ENCODE data around the gene C12orf57. TPM values are rescaled to one million over a fixed set of nuclear protein-coding genes. Genes with fewer than 3 reads are reported as not detected.

Gene C12orf57
- polyA plus RNA-seq, result 313 and 357 TPM in 2 replicates

GRCh38 chr12:6943722-6944380 lies at the start of gene C12orf57, which contains the start of gene RNU7-1:
TSS of gene C12orf57 (plus strand) at chr12:6944022. CDS start at chr12:6944122, 100 bp downstream.
TSS of gene RNU7-1 (plus strand) at chr12:6943816.

GRCh38 chr12:6904280-6905276 lies 39.2 kb upstream of the C12orf57 start, which contains the start of gene LRRC23:
TSS of gene LRRC23 (plus strand) at chr12:6904822. CDS start at chr12:6905634, 812 bp downstream.

GRCh38 chr12:6914246-6914946 lies 29.4 kb upstream of the C12orf57 start, which contains the start of gene ENO2:
TSS of gene ENO2 (plus strand) at chr12:6914580. CDS start at chr12:6915833, 1,253 bp downstream.

GRCh38 chr12:6927379-6928021 lies 16.3 kb upstream of the C12orf57 start, which contains the start of gene ATN1:
TSS of gene ATN1 (plus strand) at chr12:6927959. CDS start at chr12:6934002, 6,043 bp downstream.

GRCh38 chr12:6950811-6951540 lies 7.2 kb downstream of the C12orf57 start, which contains the start of gene PTPN6:
TSS of gene PTPN6 (plus strand) at chr12:6951356. CDS start at chr12:6951513, 157 bp downstream.

Other genes starting within 250 kb of the C12orf57 start
- 15.3 and 29.7 TPM in 2 replicates for gene PIANP, start 243.2 kb upstream of the C12orf57 start, polyA plus RNA-seq
- 52.4 and 53.2 TPM in 2 replicates for gene COPS7A, start 220.0 kb upstream of the C12orf57 start, polyA plus RNA-seq
- gene MLF2, start 190.9 kb upstream of the C12orf57 start, polyA plus RNA-seq, result 161 and 204 TPM in 2 replicates
- gene PTMS, start 177.7 kb upstream of the C12orf57 start, polyA plus RNA-seq, result 10.0 and 10.3 TPM in 2 replicates
- not detected in 2 replicates for gene LAG3, start 171.5 kb upstream of the C12orf57 start, polyA plus RNA-seq
- 0.27 and 1.4 TPM in 2 replicates for gene CD4, start 154.5 kb upstream of the C12orf57 start, polyA plus RNA-seq
- 3.8 and 14.6 TPM in 2 replicates for gene GPR162, start 122.2 kb upstream of the C12orf57 start, polyA plus RNA-seq
- gene P3H3, start 115.6 kb upstream of the C12orf57 start, polyA plus RNA-seq, result 0.34 and 1.6 TPM in 2 replicates
- 0.29 and 1.1 TPM in 2 replicates for gene GNB3, start 103.1 kb upstream of the C12orf57 start, polyA plus RNA-seq
- gene CDCA3, start 92.7 kb upstream of the C12orf57 start, polyA plus RNA-seq, result 0.21 and 0.51 TPM in 2 replicates
- gene USP5, start 91.9 kb upstream of the C12orf57 start, polyA plus RNA-seq, result 10.5 and 14.9 TPM in 2 replicates
- gene TPI1, start 76.5 kb upstream of the C12orf57 start, polyA plus RNA-seq, result 1,435 and 2,077 TPM in 2 replicates
- gene SPSB2, start 70.7 kb upstream of the C12orf57 start, polyA plus RNA-seq, result 0.55 TPM in 1 of 2 replicates, not detected in the other
- gene LRRC23, start 39.2 kb upstream of the C12orf57 start, polyA plus RNA-seq, result 3.5 and 6.7 TPM in 2 replicates
- gene ENO2, start 29.4 kb upstream of the C12orf57 start, polyA plus RNA-seq, result 224 and 335 TPM in 2 replicates
- gene ATN1, start 16.1 kb upstream of the C12orf57 start, polyA plus RNA-seq, result 1.6 and 2.4 TPM in 2 replicates
- gene RNU7-1, start 206 bp upstream of the C12orf57 start, polyA plus RNA-seq, result not detected in 2 replicates
- 0.39 TPM in 1 of 2 replicates, not detected in the other for gene PTPN6, start 7.3 kb downstream of the C12orf57 start, polyA plus RNA-seq
- 66.1 and 89.6 TPM in 2 replicates for gene PHB2, start 26.6 kb downstream of the C12orf57 start, polyA plus RNA-seq
- gene EMG1, start 26.9 kb downstream of the C12orf57 start, polyA plus RNA-seq, result 36.1 and 37.1 TPM in 2 replicates
- 4.4 and 5.9 TPM in 2 replicates for gene LPCAT3, start 74.5 kb downstream of the C12orf57 start, polyA plus RNA-seq
- gene C1S, start 116.7 kb downstream of the C12orf57 start, polyA plus RNA-seq, result 9.1 and 16.7 TPM in 2 replicates
- gene C1R, start 148.4 kb downstream of the C12orf57 start, polyA plus RNA-seq, result 0.78 and 8.0 TPM in 2 replicates
- 2.8 and 4.1 TPM in 2 replicates for gene C1RL, start 165.2 kb downstream of the C12orf57 start, polyA plus RNA-seq
- 1.4 TPM in 1 of 2 replicates, not detected in the other for gene RBP5, start 184.9 kb downstream of the C12orf57 start, polyA plus RNA-seq
- gene CLSTN3, start 186.3 kb downstream of the C12orf57 start, polyA plus RNA-seq, result 125 and 134 TPM in 2 replicates
- 4.6 and 5.6 TPM in 2 replicates for gene PEX5, start 245.7 kb downstream of the C12orf57 start, polyA plus RNA-seq

Data from Purkinje cell (primary cell).